Endothelial cell of umbilical vein (primary cell): Measurements from ENCODE around the gene WARS2.

Experiments
- CTCF ChIP-seq, 2 donors: IDR thresholded peaks; 1 replicate in 1 of 2; 2 replicates in 1 of 2; pipeline ENCODE4 v1.5.1; 2011; ENCODE audit warnings: low read length in 2 of 2, mild to moderate bottlenecking in 2 of 2, moderate library complexity in 2 of 2, control low read depth in 1 of 2, inconsistent platforms in 1 of 2, low read depth in 1 of 2; ENCODE audit not compliant: insufficient read depth in 1 of 2; ENCODE audit errors: extremely low read depth in 1 of 2
- JUN ChIP-seq: IDR thresholded peaks from 2 replicates; pipeline ENCODE4 v1.6.1; 2011; ENCODE audit warnings: borderline replicate concordance, low read depth; ENCODE audit not compliant: insufficient read length, insufficient read depth
- MAX ChIP-seq: IDR thresholded peaks from 2 replicates; pipeline ENCODE4 v1.6.1; 2011; ENCODE audit not compliant: insufficient read depth, insufficient read length
- MYC ChIP-seq: IDR thresholded peaks from one replicate; pipeline ENCODE4 v1.6.1; 2011; ENCODE audit warnings: mild to moderate bottlenecking, low read depth, low read length

GRCh38 chr1:118992868-118993699 lies 147.4 kb downstream of the WARS2 start:
- TF ChIP-seq CTCF (IDR thresholded peaks at IDR 0.05; ENCODE audit: extremely low read depth in 1 of 2, insufficient read depth in 1 of 2, low read depth in 1 of 2, low read length in 2 of 2) (no peak), MAX (no peak), JUN (no peak), MYC (no peak)
